HG02623 (cell line): ENCODE data around the gene LCE5A.
"Not testable (repeated sequence)": the region's sequence is repeated elsewhere in the genome, so short reads cannot be mapped to it uniquely, and the experiment has no call there.

Experiments used
- ATAC-seq: cut with Tn5 transposase; IDR thresholded peaks from one replicate; pipeline ENCODE4 v1.9.1; 2021; ENCODE audit warnings: moderate library complexity; ENCODE audit not compliant: unreplicated experiment

Gene LCE5A, protein sequence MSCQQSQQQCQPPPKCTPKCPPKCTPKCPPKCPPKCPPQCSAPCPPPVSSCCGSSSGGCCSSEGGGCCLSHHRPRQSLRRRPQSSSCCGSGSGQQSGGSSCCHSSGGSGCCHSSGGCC

GRCh38 chr1:152510503-152510902 is at the start of gene LCE5A:
Gene LCE5A (plus strand): TSS chr1:152510803. CDS start chr1:152511535, 732 bp downstream.
- no peak for ATAC-seq

- no peak for ATAC-seq
Measured at GRCh38 chr1:152461544-152461943, 49.1 kb upstream of the LCE5A start.

- no peak for ATAC-seq
Measured at GRCh38 chr1:152462636-152463035, 48.0 kb upstream of the LCE5A start.

GRCh38 chr1:152466217-152466616 is 44.4 kb upstream of the LCE5A start:
- no peak for ATAC-seq

DNA sequence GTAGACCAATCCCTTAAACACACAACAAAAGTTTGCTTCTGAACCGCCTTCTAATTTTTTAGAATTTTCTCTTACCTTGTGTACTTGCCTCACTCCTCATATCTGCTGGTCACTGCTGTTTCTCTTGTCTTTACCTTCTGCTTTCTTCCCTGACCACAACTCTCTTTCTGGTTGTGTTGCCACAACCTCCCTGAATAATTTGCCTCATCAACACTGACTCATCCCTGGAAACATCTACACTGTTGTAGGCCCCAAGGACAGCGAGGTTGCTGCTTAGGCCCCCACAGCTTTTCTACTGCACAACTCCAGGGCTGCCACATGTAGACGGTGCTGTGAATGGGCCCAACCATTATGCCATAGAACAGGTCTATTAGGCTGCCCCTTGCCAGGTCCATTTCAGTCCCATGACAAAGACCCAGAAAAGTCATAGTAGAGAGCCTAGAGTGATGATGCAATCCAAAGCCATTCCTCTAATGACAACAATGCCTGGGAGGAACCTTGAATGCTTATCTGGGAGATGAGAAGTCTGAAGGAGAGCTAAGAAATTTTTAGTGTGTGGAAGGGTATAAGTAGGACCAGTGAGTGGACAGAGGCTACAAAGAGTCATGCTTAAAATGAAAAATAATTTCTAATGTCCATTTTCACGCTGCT is 36.6 kb upstream of the LCE5A start:
- no peak for ATAC-seq

GRCh38 chr1:152479792-152480595 is 30.6 kb upstream of the LCE5A start:
- ATAC-seq, result no peak

- ATAC-seq, result no peak
Measured at GRCh38 chr1:152481869-152482664, 28.5 kb upstream of the LCE5A start.

DNA sequence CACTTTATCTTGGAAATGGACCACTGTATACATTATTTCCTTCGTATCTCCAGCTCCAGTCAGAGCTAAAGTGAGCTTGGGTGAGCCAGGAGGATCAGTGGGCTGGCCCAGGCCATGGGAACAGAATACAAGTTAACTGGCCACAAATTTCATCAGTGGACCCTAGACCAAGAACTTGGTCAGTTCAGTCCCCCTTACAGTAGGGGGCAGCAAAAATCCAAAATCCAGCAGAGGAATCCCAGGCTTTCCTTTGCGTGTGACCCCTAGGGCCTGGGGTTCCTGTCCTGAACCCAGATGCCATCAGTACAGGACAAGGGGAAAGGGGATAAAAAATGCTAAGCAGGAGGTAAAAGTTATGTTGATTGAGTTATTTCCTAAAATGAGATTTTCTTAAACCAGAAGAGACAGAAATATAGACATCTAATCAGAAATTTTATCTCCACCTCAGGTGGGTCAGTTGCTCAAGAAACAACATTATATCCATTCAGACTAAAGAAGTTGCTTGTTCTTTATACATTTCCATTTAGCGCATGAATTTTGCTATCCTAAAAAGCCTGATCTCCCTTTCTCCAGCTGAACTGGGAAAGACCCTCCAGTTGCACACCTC is 24.1 kb upstream of the LCE5A start:
- ATAC-seq, result no peak

- ATAC-seq, result no peak
Measured at GRCh38 chr1:152487871-152488270, 22.7 kb upstream of the LCE5A start.

DNA sequence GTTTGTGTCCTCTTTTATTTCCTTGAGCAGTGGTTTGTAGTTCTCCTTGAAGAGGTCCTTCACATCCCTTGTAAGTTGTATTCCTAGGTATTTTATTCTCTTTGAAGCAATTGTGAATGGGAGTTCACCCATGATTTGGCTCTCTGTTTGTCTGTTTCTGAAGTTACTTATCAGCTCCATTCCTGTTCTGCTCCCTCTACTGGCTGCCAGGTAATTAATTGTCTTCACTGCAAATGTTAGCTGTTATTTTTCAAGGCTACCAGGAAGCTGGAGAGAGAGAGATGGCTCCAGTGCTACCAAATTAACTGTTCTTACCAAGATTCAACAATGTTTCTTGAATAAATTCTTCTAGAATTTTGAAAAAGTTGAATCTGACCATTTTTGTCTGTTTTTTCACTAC is 19.1 kb upstream of the LCE5A start:
- not testable (repeated sequence) for ATAC-seq

DNA sequence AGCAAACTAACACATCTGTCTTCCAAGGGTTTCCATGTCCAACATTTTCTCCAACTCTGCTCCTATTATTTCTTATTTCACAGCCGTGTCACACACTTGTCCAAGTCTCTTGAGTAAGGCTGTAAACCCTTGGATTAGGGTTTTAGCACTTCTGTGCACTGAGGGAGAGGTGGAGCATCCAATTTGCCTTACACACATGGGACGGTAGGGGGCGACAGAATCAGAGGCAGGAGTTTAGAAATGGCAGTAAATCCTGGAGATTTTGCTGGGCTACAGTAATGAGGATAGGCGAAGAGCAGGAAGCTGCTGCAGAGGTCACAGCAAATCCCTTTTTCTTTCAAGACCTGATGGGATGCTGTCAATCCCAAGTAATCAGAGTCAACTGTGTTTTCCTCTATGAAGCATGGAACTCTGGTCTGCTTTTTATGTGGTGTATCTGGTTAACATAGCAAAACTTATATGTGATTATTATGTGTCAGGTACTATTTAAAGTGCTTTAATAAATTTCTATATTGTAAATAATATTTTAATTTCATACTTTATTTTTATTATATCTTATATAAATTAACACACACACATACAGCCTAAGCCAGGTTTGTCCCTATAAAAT is 15.4 kb upstream of the LCE5A start:
- ATAC-seq, result no peak

GRCh38 chr1:152497273-152497672 is 13.3 kb upstream of the LCE5A start:
- no peak for ATAC-seq

DNA sequence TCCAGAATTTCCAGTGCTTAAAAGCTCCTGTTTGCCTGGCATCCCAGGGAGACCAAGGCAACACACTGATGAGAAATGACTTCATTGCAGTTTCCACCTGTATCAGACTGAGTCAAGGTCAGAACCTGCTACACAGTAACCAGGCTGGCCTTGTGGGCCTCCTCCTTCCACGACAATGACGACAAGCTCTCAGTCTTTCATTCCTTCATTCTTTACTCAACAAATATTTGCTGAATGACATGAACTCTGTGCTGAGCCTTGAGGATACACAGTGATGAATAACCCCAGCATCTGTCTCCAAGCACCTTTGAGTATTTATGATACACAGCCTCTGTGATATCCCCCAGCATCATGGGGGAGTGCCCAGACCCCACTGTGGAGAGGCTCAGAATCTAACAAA is 8.9 kb upstream of the LCE5A start:
- ATAC-seq, result no peak

DNA sequence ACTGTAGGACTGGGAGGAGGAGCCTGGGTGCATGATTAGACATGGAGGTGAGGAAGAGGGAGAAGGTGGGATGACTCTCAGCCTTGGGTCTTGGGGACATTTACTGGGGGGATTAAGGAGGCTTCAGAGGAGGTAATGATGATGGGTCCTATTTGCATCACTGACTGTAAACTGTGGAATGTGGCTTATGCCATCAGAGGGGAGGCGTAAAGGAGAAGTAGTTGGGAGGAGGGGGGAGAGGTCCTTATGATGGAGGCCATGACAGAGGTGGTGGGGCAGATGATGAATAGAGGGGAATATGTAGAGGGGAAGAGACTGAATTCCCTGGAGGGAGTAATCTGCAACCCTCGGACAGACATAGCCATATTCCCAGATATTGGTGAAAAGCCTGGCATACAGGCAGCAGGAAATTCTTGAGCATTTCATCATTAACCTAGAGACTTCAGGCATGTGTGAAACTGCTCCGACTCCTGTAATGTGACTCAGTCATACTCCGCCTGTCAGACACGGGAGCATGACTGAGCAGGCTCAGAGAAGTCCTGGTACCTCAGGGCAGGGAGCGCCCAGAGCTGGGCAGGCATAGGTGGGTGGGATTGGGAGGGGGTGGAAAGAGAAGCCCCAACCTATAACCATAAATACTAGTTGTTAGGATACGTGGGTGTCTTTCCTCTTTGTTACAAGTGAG is 8.0 kb upstream of the LCE5A start:
- no peak for ATAC-seq

DNA sequence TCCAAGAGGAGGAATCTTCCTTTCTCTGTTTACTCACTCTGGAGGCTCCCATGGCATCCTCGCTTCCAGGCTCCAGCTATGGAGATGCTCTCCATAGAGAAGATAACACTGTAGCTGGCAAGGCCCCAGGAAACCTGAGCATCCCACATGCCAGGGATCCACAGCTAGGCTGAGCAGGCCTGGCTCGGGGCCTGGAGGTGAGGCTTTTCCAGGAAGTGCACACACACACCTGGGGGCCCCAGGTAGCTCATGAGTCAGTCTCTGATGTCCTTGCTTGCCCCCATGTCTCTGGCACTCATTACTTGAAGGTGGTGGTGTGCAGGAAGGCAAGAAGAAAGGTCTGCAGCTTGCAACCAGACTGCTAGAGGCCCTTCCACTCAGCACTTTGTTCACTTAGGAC is 5.5 kb upstream of the LCE5A start:
- no peak for ATAC-seq

DNA sequence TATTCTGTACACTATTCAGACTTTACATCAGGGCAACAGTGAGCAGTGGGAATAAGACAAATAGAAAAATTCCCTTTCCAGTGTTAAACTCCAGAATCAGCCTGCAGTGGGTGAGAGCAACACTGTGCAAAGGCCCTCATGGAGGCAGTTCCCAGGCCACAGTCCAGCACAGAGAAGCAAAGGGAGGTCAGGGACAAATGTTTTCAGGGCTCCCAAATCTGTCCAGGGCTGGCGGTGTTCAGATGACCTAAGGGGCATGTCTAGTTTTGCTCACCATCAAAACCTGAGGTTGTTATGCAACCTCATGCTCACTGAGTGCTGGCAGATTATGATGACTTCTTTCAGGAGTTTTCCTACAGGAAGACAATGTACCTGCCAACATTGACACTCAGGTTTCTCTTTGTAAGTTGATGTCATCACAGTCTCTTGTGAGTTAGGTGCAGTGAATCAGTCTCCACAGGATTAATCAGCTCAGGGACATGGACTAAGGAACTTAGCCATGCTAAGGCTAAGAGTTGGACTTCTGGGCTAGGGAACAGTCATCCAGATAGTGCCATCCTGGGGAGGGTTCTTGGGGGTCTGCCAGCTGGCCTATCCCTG is 3.6 kb upstream of the LCE5A start:
- no peak for ATAC-seq

GRCh38 chr1:152511596-152511995 is 993 bp downstream of the LCE5A start:
- no peak for ATAC-seq

DNA sequence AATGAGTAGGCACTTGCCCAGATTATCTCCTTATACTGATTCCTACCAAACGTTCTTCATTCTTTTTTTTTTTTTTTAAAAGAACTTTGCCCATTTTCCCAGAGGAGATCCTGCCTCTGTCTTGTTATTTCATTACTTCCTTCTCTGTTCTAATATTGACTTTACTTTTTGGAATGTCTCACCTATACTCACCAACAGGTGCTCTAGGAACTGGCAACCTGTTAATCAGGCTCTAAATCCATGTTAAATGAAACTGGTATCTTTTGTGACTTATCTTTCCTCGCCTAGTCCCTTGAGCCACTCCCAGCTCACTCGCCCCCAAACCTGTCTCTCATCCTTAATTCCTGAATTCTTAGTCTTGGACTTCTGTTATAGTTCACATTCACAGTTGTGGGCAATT is 2.5 kb downstream of the LCE5A start:
- no peak for ATAC-seq

GRCh38 chr1:152514715-152515433 is 4.3 kb downstream of the LCE5A start:
- no peak for ATAC-seq
